GM23248 (cell line): Measurements from ENCODE around the gene CTTNBP2.

Experiments used
- EZH2 ChIP-seq: fragments of 200-600 bp; sonication (generic); IDR thresholded peaks from 2 replicates; pipeline ENCODE4 v1.6.1; 2018; ENCODE audit warnings: antibody characterized with exemption, mild to moderate bottlenecking; ENCODE audit not compliant: insufficient read depth, poor library complexity, severe bottlenecking
- EZH2phosphoT487 ChIP-seq: fragments of 200-600 bp; sonication (generic); IDR thresholded peaks from 2 replicates; pipeline ENCODE4 v1.6.1; 2018; ENCODE audit warnings: antibody characterized with exemption, moderate library complexity, mild to moderate bottlenecking, low read depth; ENCODE audit not compliant: insufficient read depth

DNA sequence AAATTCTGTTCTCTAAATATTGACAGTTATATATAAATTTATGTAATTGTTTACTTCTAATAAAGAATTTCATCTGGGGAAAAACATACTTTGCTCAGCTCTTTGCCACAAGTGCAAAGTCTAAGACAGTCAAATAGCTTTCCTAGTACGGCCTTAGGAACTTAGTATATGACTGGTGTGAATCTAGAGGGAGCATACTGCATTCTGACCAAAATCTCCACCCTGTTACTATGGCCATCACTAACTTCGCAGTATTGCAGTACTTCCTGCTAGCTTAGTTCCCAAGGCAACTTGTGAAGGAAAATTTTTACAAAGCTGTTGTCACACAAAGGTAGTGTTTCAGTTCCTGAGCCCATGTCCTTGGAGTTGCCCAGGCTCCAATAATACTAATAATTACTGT lies 211.9 kb downstream of the CTTNBP2 start:
- TF ChIP-seq EZH2phosphoT487 (no peak), EZH2 (no peak)
